ENCODE measurements around the gene LUZP2. TPM values are rescaled to one million over a fixed set of nuclear protein-coding genes. Genes with fewer than 3 reads are reported as not detected.

LUZP2 gene
- total RNA-seq, 1 experiment from 2014 or later: not detected

DNA sequence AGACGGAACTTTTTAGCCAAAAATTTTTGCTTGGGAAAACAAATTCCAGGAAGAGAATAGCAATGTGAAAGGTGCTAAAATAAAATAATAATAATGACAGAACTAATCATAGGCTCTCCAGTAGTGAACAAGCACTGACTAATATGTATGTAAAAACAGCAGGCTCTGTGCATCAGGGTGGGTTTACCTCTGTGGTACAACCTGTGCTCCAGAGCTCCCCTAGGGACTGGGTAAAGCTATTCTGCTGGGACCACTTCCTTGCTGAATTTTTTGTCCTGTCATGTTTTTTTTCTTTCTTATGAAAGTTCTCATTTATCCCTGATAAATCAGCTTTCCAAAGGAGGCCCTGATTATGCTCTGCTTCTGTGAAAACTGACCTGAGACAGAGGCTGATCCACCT, 18.8 kb downstream of the LUZP2 start:
- H3K27me3 ChIP-seq (replicated peaks): no peaks in the 10 kb centered on the region
- H3K9me3 ChIP-seq (replicated peaks): no peaks in the 10 kb centered on the region
- no peaks in the 10 kb centered on the region for H3K36me3 ChIP-seq
- no peaks in the 10 kb centered on the region for H3K4me1 ChIP-seq (replicated peaks)
- H3K27ac ChIP-seq: no peak overlapping the region
- DNase-seq (ENCODE audit: low read depth in 1 of 2, low spot score in 2 of 2): no peak
- H3K4me3 ChIP-seq: no peak overlapping the region

GRCh38 chr11:24516638-24517037, 19.8 kb downstream of the LUZP2 start:
- DNase-seq (ENCODE audit: low read depth in 1 of 2, low spot score in 2 of 2): no peak
- H3K27me3 ChIP-seq (replicated peaks): no peaks in the 10 kb centered on the region
- no peaks in the 10 kb centered on the region for H3K36me3 ChIP-seq

GRCh38 chr11:24521601-24522000, 24.7 kb downstream of the LUZP2 start:
- Histone ChIP-seq H3K4me1 (replicated peaks) (no peaks in the 10 kb centered on the region), H3K27ac (no peak overlapping the region), H3K36me3 (no peaks in the 10 kb centered on the region), H3K27me3 (replicated peaks) (no peaks in the 10 kb centered on the region), H3K4me3 (no peak overlapping the region), H3K9me3 (replicated peaks) (no peaks in the 10 kb centered on the region)
- no peak for DNase-seq (ENCODE audit: low read depth in 1 of 2, low spot score in 2 of 2)

More at GRCh38 chr11:24516638-24517037, 19.8 kb downstream of the LUZP2 start:
- H3K9me3 ChIP-seq (replicated peaks): no peaks in the 10 kb centered on the region
- no peaks in the 10 kb centered on the region for H3K4me1 ChIP-seq (replicated peaks)
- no peak overlapping the region for H3K4me3 ChIP-seq
- H3K27ac ChIP-seq: no peak overlapping the region

- Histone ChIP-seq H3K4me1 (replicated peaks) (no peaks in the 10 kb centered on the region), H3K36me3 (no peaks in the 10 kb centered on the region), H3K4me3 (no peak overlapping the region), H3K27ac (no peak overlapping the region), H3K9me3 (replicated peaks) (no peaks in the 10 kb centered on the region), H3K27me3 (replicated peaks) (no peaks in the 10 kb centered on the region)
- no peak for DNase-seq (ENCODE audit: low read depth in 1 of 2, low spot score in 2 of 2)
These were observed 27.3 kb downstream of the LUZP2 start for GRCh38 chr11:24524156-24524555.

GRCh38 chr11:24531528-24531927, 34.7 kb downstream of the LUZP2 start:
- Histone ChIP-seq H3K9me3 (replicated peaks) (no peaks in the 10 kb centered on the region), H3K27me3 (replicated peaks) (no peaks in the 10 kb centered on the region), H3K27ac (no peak overlapping the region), H3K4me3 (no peak overlapping the region), H3K4me1 (replicated peaks) (no peaks in the 10 kb centered on the region), H3K36me3 (no peaks in the 10 kb centered on the region)
- DNase-seq (ENCODE audit: low read depth in 1 of 2, low spot score in 2 of 2): no peak

GRCh38 chr11:24543771-24544170, 46.9 kb downstream of the LUZP2 start:
- Histone ChIP-seq H3K9me3 (replicated peaks) (0 out of 2 replicates have a peak, but pooled peaks cover 3% of the 10 kb centered on the region), H3K4me1 (replicated peaks) (no peaks in the 10 kb centered on the region), H3K36me3 (no peaks in the 10 kb centered on the region), H3K4me3 (no peak overlapping the region), H3K27me3 (replicated peaks) (no peaks in the 10 kb centered on the region), H3K27ac (no peak overlapping the region)
- no peak for DNase-seq (ENCODE audit: low read depth in 1 of 2, low spot score in 2 of 2)

GRCh38 chr11:24556693-24557092, 59.8 kb downstream of the LUZP2 start:
- no peak overlapping the region for H3K27ac ChIP-seq
- no peaks in the 10 kb centered on the region for H3K27me3 ChIP-seq (replicated peaks)
- no peaks in the 10 kb centered on the region for H3K4me1 ChIP-seq (replicated peaks)
- H3K4me3 ChIP-seq: no peak overlapping the region
- DNase-seq (ENCODE audit: low read depth in 1 of 2, low spot score in 2 of 2): no peak
- no peaks in the 10 kb centered on the region for H3K36me3 ChIP-seq
- H3K9me3 ChIP-seq (replicated peaks): no peaks in the 10 kb centered on the region

DNA sequence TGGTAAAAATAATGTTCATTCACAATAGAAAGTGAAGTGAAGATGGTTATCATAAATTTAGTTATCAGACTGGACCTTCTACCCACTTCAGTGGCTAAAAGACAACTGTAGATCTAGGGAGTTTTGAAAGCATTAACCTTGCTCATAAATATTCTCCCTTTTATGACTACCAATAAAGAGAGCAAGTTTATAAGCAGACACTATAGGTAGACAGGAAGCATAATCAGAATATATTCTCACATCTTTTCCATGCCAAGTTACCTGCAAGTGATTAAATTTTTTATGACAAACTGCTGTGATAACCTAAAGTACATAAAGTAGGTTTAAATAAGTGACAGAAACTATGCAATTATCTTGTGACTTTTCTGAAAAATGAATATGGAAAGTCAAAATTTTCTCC, 62.5 kb downstream of the LUZP2 start:
- Histone ChIP-seq H3K27me3 (replicated peaks) (no peaks in the 10 kb centered on the region), H3K36me3 (no peaks in the 10 kb centered on the region), H3K9me3 (replicated peaks) (no peaks in the 10 kb centered on the region), H3K4me3 (no peak overlapping the region), H3K27ac (no peak overlapping the region), H3K4me1 (replicated peaks) (no peaks in the 10 kb centered on the region)
- DNase-seq (ENCODE audit: low read depth in 1 of 2, low spot score in 2 of 2): no peak

- no peak overlapping the region for H3K27ac ChIP-seq
- H3K4me3 ChIP-seq: no peak overlapping the region
- H3K36me3 ChIP-seq: no peaks in the 10 kb centered on the region
- H3K27me3 ChIP-seq (replicated peaks): no peaks in the 10 kb centered on the region
- H3K4me1 ChIP-seq (replicated peaks): no peaks in the 10 kb centered on the region
- no peaks in the 10 kb centered on the region for H3K9me3 ChIP-seq (replicated peaks)
- DNase-seq (ENCODE audit: low read depth in 1 of 2, low spot score in 2 of 2): no peak
These were observed 63.5 kb downstream of the LUZP2 start for GRCh38 chr11:24560324-24560723.

GRCh38 chr11:24567380-24567779, 70.5 kb downstream of the LUZP2 start:
- Histone ChIP-seq H3K4me1 (replicated peaks) (no peaks in the 10 kb centered on the region), H3K4me3 (no peak overlapping the region), H3K9me3 (replicated peaks) (no peaks in the 10 kb centered on the region), H3K27me3 (replicated peaks) (no peaks in the 10 kb centered on the region), H3K27ac (no peak overlapping the region), H3K36me3 (no peaks in the 10 kb centered on the region)
- DNase-seq (ENCODE audit: low read depth in 1 of 2, low spot score in 2 of 2): no peak

- Histone ChIP-seq H3K27ac (no peak overlapping the region), H3K4me3 (no peak overlapping the region), H3K9me3 (replicated peaks) (no peaks in the 10 kb centered on the region), H3K36me3 (no peaks in the 10 kb centered on the region), H3K4me1 (replicated peaks) (no peaks in the 10 kb centered on the region), H3K27me3 (replicated peaks) (no peaks in the 10 kb centered on the region)
- DNase-seq (ENCODE audit: low read depth in 1 of 2, low spot score in 2 of 2): no peak
These were observed 75.5 kb downstream of the LUZP2 start for GRCh38 chr11:24572376-24572775.

DNA sequence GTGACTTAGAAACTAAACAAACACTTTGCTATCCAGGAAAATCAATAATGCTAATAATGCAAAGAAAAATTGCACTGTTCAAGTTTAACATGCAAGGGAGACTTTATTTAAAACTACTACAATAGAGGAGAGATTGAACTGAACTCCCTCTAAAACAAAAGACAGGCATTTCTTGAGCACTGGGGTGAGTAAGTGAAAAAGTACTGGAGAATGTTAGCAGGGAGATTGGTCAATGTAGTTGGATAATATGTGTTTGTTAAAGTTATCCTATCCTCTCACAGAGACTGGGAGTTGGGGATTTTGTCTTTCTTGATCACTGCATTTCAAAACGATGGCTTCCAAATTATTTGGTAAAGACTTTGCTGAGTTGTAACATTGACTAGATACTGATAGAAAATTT, 77.6 kb downstream of the LUZP2 start:
- H3K4me1 ChIP-seq (replicated peaks): no peaks in the 10 kb centered on the region
- no peaks in the 10 kb centered on the region for H3K9me3 ChIP-seq (replicated peaks)
- no peaks in the 10 kb centered on the region for H3K36me3 ChIP-seq
- no peak overlapping the region for H3K27ac ChIP-seq
- no peaks in the 10 kb centered on the region for H3K27me3 ChIP-seq (replicated peaks)
- DNase-seq (ENCODE audit: low read depth in 1 of 2, low spot score in 2 of 2): no peak
- no peak overlapping the region for H3K4me3 ChIP-seq

- no peak for DNase-seq (ENCODE audit: low read depth in 1 of 2, low spot score in 2 of 2)
These were observed 78.5 kb downstream of the LUZP2 start for GRCh38 chr11:24575392-24575791.

DNA sequence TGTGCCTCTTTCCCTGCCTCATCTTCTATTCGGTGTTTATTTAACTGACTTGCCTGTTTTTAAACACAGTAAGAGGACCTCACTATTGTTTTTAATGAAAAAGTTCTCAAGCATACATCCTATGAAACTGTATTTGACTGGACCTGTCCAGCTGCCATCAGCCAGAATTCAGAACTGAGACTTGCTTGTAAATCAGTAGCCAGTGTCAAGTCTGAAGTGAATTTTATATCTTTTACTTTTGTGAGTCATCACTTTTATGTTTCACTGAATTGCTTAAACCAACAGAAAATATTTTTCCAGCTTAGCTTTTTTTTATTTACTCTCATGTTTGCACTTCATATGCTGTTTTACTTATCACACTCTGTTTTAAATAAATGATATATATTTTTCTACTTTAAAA, 88.3 kb downstream of the LUZP2 start:
- no peak overlapping the region for H3K27ac ChIP-seq
- no peak for DNase-seq (ENCODE audit: low read depth in 1 of 2, low spot score in 2 of 2)

More at GRCh38 chr11:24575392-24575791, 78.5 kb downstream of the LUZP2 start:
- H3K27me3 ChIP-seq (replicated peaks): no peaks in the 10 kb centered on the region
- no peak overlapping the region for H3K4me3 ChIP-seq
- H3K9me3 ChIP-seq (replicated peaks): no peaks in the 10 kb centered on the region
- H3K27ac ChIP-seq: no peak overlapping the region
- H3K36me3 ChIP-seq: no peaks in the 10 kb centered on the region
- no peaks in the 10 kb centered on the region for H3K4me1 ChIP-seq (replicated peaks)

DNA sequence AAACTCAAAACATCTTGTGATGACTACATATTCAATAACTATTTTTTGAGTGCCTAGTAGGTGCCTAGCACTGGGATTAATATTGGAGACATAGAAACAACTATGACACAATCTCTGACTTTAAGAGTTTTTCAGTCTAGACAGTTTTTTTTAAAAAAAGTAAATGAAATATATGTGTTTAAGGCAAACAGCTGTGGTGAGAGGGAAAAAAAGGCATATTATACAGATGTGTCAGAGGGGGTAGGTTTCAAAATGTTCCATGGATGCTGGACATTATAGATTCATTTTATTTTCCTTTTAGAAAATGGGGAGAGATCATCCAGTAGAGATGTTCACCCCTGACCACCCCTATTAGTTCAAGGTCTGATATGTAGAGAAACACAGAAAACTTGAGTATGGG, 90.8 kb downstream of the LUZP2 start:
- no peaks in the 10 kb centered on the region for H3K9me3 ChIP-seq (replicated peaks)
- H3K4me3 ChIP-seq: no peak overlapping the region
- no peaks in the 10 kb centered on the region for H3K27me3 ChIP-seq (replicated peaks)
- no peaks in the 10 kb centered on the region for H3K36me3 ChIP-seq
- no peaks in the 10 kb centered on the region for H3K4me1 ChIP-seq (replicated peaks)
- no peak overlapping the region for H3K27ac ChIP-seq
- DNase-seq (ENCODE audit: low read depth in 1 of 2, low spot score in 2 of 2): no peak

More for the DNA sequence above, 88.3 kb downstream of the LUZP2 start:
- H3K9me3 ChIP-seq (replicated peaks): no peaks in the 10 kb centered on the region
- no peak overlapping the region for H3K4me3 ChIP-seq
- H3K27me3 ChIP-seq (replicated peaks): no peaks in the 10 kb centered on the region
- no peaks in the 10 kb centered on the region for H3K4me1 ChIP-seq (replicated peaks)
- H3K36me3 ChIP-seq: no peaks in the 10 kb centered on the region
